ENCODE results near the gene XYLT1.
"Not testable (repeated sequence)": the region's sequence is repeated elsewhere in the genome, so short reads cannot be mapped to it uniquely, and the experiment has no call there.

The XYLT1 gene

GRCh38 chr16:17351441-17352035 is 119.2 kb downstream of the XYLT1 start:
- DNase-seq: no peak

GRCh38 chr16:17350207-17350606 is 120.6 kb downstream of the XYLT1 start:
- no peak for DNase-seq

GRCh38 chr16:17348826-17349225 is 121.9 kb downstream of the XYLT1 start:
- DNase-seq: no peak

GRCh38 chr16:17348042-17348783 is 122.5 kb downstream of the XYLT1 start:
- no peak for DNase-seq

GRCh38 chr16:17347624-17348023 is 123.1 kb downstream of the XYLT1 start:
- no peak for DNase-seq

- peak; percentile 11 for DNase-seq
Measured at GRCh38 chr16:17346621-17347569, 123.9 kb downstream of the XYLT1 start.

- DNase-seq: no peak
Measured at GRCh38 chr16:17345043-17345442, 125.7 kb downstream of the XYLT1 start.

- no peak for DNase-seq
Measured at GRCh38 chr16:17343728-17344127, 127.0 kb downstream of the XYLT1 start.

GRCh38 chr16:17343028-17343427 is 127.7 kb downstream of the XYLT1 start:
- DNase-seq: no peak

GRCh38 chr16:17342031-17342430 is 128.7 kb downstream of the XYLT1 start:
- DNase-seq: no peak

GRCh38 chr16:17340804-17341203 is 130.0 kb downstream of the XYLT1 start:
- DNase-seq: no peak

- no peak for DNase-seq
Measured at GRCh38 chr16:17339764-17340541, 130.8 kb downstream of the XYLT1 start.

- DNase-seq: no peak
Measured at GRCh38 chr16:17338244-17338643, 132.5 kb downstream of the XYLT1 start.

GRCh38 chr16:17336530-17336900 is 134.2 kb downstream of the XYLT1 start:
- no peak for DNase-seq

GRCh38 chr16:17335826-17336529 is 134.8 kb downstream of the XYLT1 start:
- no peak for DNase-seq

GRCh38 chr16:17335406-17335805 is 135.4 kb downstream of the XYLT1 start:
- DNase-seq: not testable (repeated sequence)

GRCh38 chr16:17334096-17334495 is 136.7 kb downstream of the XYLT1 start:
- no peak for DNase-seq

GRCh38 chr16:17333229-17333628 is 137.5 kb downstream of the XYLT1 start:
- no peak for DNase-seq

GRCh38 chr16:17331991-17332390 is 138.8 kb downstream of the XYLT1 start:
- no peak for DNase-seq

- DNase-seq: no peak
Measured at GRCh38 chr16:17331071-17331607, 139.6 kb downstream of the XYLT1 start.

- no peak for DNase-seq
Measured at GRCh38 chr16:17330044-17330443, 140.7 kb downstream of the XYLT1 start.

GRCh38 chr16:17329391-17329790 is 141.4 kb downstream of the XYLT1 start:
- no peak for DNase-seq

Data from stimulated activated CD4-positive, alpha-beta T cell treated with anti-CD3 and anti-CD28 coated beads, Interleukin-12 subunit alpha, Interleukin-12 subunit beta, amount 100 ng/mL, for 4 hours (primary cell).